Parathyroid adenoma (tissue), 2 donors: ENCODE measurements around the gene NEDD4.
"Not testable (repeated sequence)": the region's sequence is repeated elsewhere in the genome, so short reads cannot be mapped to it uniquely, and the experiment has no call there.

Experiments
- H2AFZ ChIP-seq: fragments of 300-600 bp; sonication (generic); one replicate; pipeline ENCODE4 v1.7.0; 2017; ENCODE audit warnings: antibody characterized with exemption, mild to moderate bottlenecking
- H3K27ac ChIP-seq: fragments of 300-600 bp; sonication (generic); one replicate; pipeline ENCODE4 v1.7.0; 2017
- H3K27me3 ChIP-seq: fragments of 300-600 bp; sonication (generic); one replicate; pipeline ENCODE4 v1.7.0; 2017; ENCODE audit warnings: low read length; ENCODE audit not compliant: control insufficient read depth, insufficient read depth
- H3K36me3 ChIP-seq: fragments of 300-600 bp; sonication (generic); one replicate; pipeline ENCODE4 v1.7.0; 2017; ENCODE audit warnings: low read length; ENCODE audit not compliant: control insufficient read depth, insufficient read depth
- H3K4me1 ChIP-seq: fragments of 300-600 bp; sonication (generic); one replicate; pipeline ENCODE4 v1.7.0; 2017; ENCODE audit warnings: control low read depth
- H3K4me2 ChIP-seq: fragments of 300-600 bp; sonication (generic); one replicate; pipeline ENCODE4 v1.7.0; 2017; ENCODE audit warnings: low read length
- H3K4me3 ChIP-seq: fragments of 300-600 bp; sonication (generic); one replicate; pipeline ENCODE4 v1.7.0; 2017; ENCODE audit warnings: low read depth, low read length
- H3K79me2 ChIP-seq: fragments of 300-600 bp; sonication (generic); one replicate; pipeline ENCODE4 v1.7.0; 2017; ENCODE audit warnings: control low read depth
- H3K9ac ChIP-seq: fragments of 300-600 bp; sonication (generic); one replicate; pipeline ENCODE4 v1.7.0; 2017; ENCODE audit warnings: mild to moderate bottlenecking
- H3K9me3 ChIP-seq: fragments of 300-600 bp; sonication (generic); one replicate; pipeline ENCODE4 v1.7.0; 2017; ENCODE audit warnings: low read length; ENCODE audit not compliant: control insufficient read depth
- TF ChIP-seq, protein P1 (sequence below): fragments of 300-600 bp; sonication (generic); IDR thresholded peaks from one replicate; pipeline ENCODE4 v1.7.0; 2017; ENCODE audit warnings: antibody characterized with exemption, mild to moderate bottlenecking
- donor health status: primary hyperparathyroidism.

The NEDD4 gene

DNA sequence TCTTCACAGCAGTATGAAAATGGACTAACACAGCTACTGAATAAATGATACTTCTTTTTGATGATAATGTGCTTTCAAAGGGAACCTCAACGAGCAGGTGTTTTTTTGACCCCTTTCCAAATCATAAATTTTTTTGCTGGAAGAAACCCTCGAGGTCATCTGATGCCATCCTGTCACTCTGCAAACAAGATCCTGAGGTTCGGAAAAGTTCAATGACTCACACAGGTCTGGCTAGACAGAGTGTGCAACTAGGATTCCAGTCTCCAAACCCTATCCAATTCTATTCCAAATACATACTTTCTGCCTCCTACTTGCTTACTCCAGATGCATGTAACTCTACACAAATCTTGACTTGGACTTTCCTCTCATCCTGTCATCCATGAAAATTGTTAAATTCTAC is 124.7 kb downstream of the NEDD4 start:
- Histone ChIP-seq H3K79me2 (no peaks in the 10 kb centered on the region), H3K36me3 (no peaks in the 10 kb centered on the region), H3K27ac (no peak overlapping the region), H3K4me1 (no peaks in the 10 kb centered on the region), H3K4me2 (no peak overlapping the region), H3K9ac (no peak overlapping the region), H3K9me3 (no peaks in the 10 kb centered on the region), H3K27me3 (no peaks in the 10 kb centered on the region), H3K4me3 (no peak overlapping the region), H2AFZ (no peak overlapping the region)
- TF ChIP-seq, protein P1, sequence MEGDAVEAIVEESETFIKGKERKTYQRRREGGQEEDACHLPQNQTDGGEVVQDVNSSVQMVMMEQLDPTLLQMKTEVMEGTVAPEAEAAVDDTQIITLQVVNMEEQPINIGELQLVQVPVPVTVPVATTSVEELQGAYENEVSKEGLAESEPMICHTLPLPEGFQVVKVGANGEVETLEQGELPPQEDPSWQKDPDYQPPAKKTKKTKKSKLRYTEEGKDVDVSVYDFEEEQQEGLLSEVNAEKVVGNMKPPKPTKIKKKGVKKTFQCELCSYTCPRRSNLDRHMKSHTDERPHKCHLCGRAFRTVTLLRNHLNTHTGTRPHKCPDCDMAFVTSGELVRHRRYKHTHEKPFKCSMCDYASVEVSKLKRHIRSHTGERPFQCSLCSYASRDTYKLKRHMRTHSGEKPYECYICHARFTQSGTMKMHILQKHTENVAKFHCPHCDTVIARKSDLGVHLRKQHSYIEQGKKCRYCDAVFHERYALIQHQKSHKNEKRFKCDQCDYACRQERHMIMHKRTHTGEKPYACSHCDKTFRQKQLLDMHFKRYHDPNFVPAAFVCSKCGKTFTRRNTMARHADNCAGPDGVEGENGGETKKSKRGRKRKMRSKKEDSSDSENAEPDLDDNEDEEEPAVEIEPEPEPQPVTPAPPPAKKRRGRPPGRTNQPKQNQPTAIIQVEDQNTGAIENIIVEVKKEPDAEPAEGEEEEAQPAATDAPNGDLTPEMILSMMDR, result no peak

GRCh38 chr15:55868291-55868690 is 125.1 kb downstream of the NEDD4 start:
- not testable (repeated sequence) for H3K4me2 ChIP-seq, H3K27ac ChIP-seq, H3K9me3 ChIP-seq, H3K79me2 ChIP-seq, H3K36me3 ChIP-seq, H3K27me3 ChIP-seq, H3K4me1 ChIP-seq, H3K4me3 ChIP-seq, H3K9ac ChIP-seq, H2AFZ ChIP-seq

DNA sequence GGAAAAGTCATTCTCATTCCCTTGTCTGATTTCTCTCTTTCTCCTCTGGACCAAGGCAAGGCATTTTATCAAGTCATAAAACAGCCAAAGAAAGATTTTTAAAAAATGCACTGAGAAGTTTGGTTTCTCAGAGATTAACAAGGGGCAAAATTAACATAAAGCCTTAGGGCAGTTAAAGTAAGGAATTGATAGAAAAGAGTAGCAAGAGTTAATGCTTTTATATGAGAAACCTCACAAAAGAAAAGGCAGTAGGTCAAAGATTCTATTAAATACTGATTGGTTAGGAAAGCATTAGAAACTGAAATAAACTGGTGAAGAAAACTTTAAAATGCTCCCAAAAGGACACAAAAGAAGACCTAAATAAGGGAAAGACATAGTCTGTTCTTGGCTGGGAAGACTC is 129.5 kb downstream of the NEDD4 start:
- no peak overlapping the region for H2AFZ ChIP-seq
- H3K4me1 ChIP-seq, result no peaks in the 10 kb centered on the region
- H3K79me2 ChIP-seq, result no peaks in the 10 kb centered on the region
- H3K4me2 ChIP-seq, result no peak overlapping the region
- H3K9ac ChIP-seq, result no peak overlapping the region
- no peak overlapping the region for H3K4me3 ChIP-seq
- TF ChIP-seq, protein P1, result no peak
- no peaks in the 10 kb centered on the region for H3K9me3 ChIP-seq
- H3K36me3 ChIP-seq, result no peaks in the 10 kb centered on the region
- no peak overlapping the region for H3K27ac ChIP-seq
- no peaks in the 10 kb centered on the region for H3K27me3 ChIP-seq

DNA sequence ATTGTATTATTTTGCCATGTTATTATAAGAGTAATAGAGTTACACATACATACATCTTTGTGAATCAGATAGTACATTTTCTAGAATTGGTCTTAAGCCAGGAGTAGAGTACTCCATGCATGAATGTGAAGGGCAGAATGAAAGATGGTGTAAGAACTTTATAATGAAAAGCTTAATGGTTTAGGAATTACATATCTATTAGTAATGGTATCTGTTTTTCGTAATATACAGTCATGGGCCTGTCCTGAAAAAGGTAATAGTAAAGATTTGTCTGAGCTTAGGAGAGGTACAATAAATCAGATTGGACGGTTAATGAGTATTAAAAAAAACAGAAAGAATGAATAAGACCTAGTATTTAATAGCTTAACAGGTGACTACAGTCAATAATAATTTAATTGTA is 132.3 kb downstream of the NEDD4 start:
- H3K36me3 ChIP-seq, result no peaks in the 10 kb centered on the region
- no peaks in the 10 kb centered on the region for H3K79me2 ChIP-seq
- no peak overlapping the region for H2AFZ ChIP-seq
- TF ChIP-seq, protein P1, result no peak
- no peak overlapping the region for H3K9ac ChIP-seq
- H3K4me1 ChIP-seq, result no peaks in the 10 kb centered on the region
- H3K27ac ChIP-seq, result no peak overlapping the region
- no peaks in the 10 kb centered on the region for H3K27me3 ChIP-seq
- no peak overlapping the region for H3K4me2 ChIP-seq
- H3K4me3 ChIP-seq, result no peak overlapping the region
- H3K9me3 ChIP-seq, result no peaks in the 10 kb centered on the region

GRCh38 chr15:55860468-55860867 is 132.9 kb downstream of the NEDD4 start:
- Histone ChIP-seq H3K9ac (no peak overlapping the region), H3K79me2 (no peaks in the 10 kb centered on the region), H3K9me3 (no peaks in the 10 kb centered on the region), H3K36me3 (no peaks in the 10 kb centered on the region), H3K4me3 (no peak overlapping the region), H3K4me2 (no peak overlapping the region), H3K27me3 (no peaks in the 10 kb centered on the region), H2AFZ (no peak overlapping the region), H3K27ac (no peak overlapping the region), H3K4me1 (no peaks in the 10 kb centered on the region)
- TF ChIP-seq, protein P1, result no peak
